Hepatocyte (in vitro differentiated cells): ENCODE results near the gene THSD4. TPM values are rescaled to one million over a fixed set of nuclear protein-coding genes. Genes with fewer than 3 reads are reported as not detected.

Source experiments
- DNase-seq: peaks from one replicate; pipeline ENCODE4 v3.0.0-alpha.2; 2016; ENCODE audit warnings: low spot score
- H2AFZ ChIP-seq: fragments of 200-600 bp; sonication (generic); 2 replicates; pipeline ENCODE4 v1.6.0; 2016; ENCODE audit warnings: antibody characterized with exemption, mild to moderate bottlenecking
- H3K27ac ChIP-seq: fragments of 200-600 bp; sonication (generic); 2 replicates; pipeline ENCODE4 v1.5.1; 2016; ENCODE audit warnings: mild to moderate bottlenecking
- H3K27me3 ChIP-seq: fragments of 200-600 bp; sonication (generic); 2 replicates; pipeline ENCODE4 v1.6.1; 2016
- H3K36me3 ChIP-seq: fragments of 200-600 bp; sonication (generic); replicated peaks from 2 replicates; pipeline ENCODE4 v1.5.1; 2016; ENCODE audit warnings: low read depth; ENCODE audit not compliant: insufficient read depth
- H3K4me1 ChIP-seq: fragments of 200-600 bp; sonication (generic); 2 replicates; pipeline ENCODE4 v1.5.1; 2016; ENCODE audit warnings: mild to moderate bottlenecking, moderate library complexity; ENCODE audit not compliant: insufficient read depth
- H3K4me2 ChIP-seq: fragments of 200-600 bp; sonication (generic); 2 replicates; pipeline ENCODE4 v1.6.0; 2016
- H3K4me3 ChIP-seq: fragments of 200-600 bp; sonication (generic); 2 replicates; pipeline ENCODE4 v1.5.1; 2016; ENCODE audit warnings: mild to moderate bottlenecking
- H3K79me2 ChIP-seq: fragments of 200-600 bp; sonication (generic); 2 replicates; pipeline ENCODE4 v1.6.0; 2017; ENCODE audit warnings: mild to moderate bottlenecking
- H3K9me2 ChIP-seq: fragments of 200-600 bp; sonication (generic); replicated peaks from 2 replicates; pipeline ENCODE4 v1.6.0; 2017; ENCODE audit warnings: mild to moderate bottlenecking; ENCODE audit not compliant: insufficient read depth
- H3K9me3 ChIP-seq: fragments of 200-600 bp; sonication (generic); 2 replicates; pipeline ENCODE4 v1.5.1; 2016; ENCODE audit warnings: low read depth, mild to moderate bottlenecking
- H4K20me1 ChIP-seq: fragments of 200-600 bp; sonication (generic); 2 replicates; pipeline ENCODE4 v1.6.0; 2016; ENCODE audit warnings: mild to moderate bottlenecking; ENCODE audit not compliant: insufficient read depth, poor library complexity, severe bottlenecking
- EZH2 ChIP-seq: fragments of 200-600 bp; sonication (generic); IDR thresholded peaks from 2 replicates; pipeline ENCODE4 v1.6.1; 2016; ENCODE audit warnings: antibody characterized with exemption, mild to moderate bottlenecking, borderline replicate concordance
- EZH2phosphoT487 ChIP-seq: fragments of 200-600 bp; sonication (generic); IDR thresholded peaks from one replicate; pipeline ENCODE4 v1.6.1; 2018; ENCODE audit warnings: antibody characterized with exemption, mild to moderate bottlenecking, low read depth, moderate library complexity; ENCODE audit not compliant: unreplicated experiment, severe bottlenecking
- WGBS: methylation state at CpG from one replicate; pipeline ENCODE4 v1.1.6; 2016; ENCODE audit warnings: low lambda C conversion rate; ENCODE audit errors: missing lambda C conversion rate; 5-methylcytosine and 5-hydroxymethylcytosine counted together
- polyA plus RNA-seq: library from polyadenylated mRNA; unstranded; fragments of >200 nt; fragmentation: Nextera tagmentation; extraction: Ambion mirVana; gene quantifications from 2 replicates; pipeline ENCODE4 v1.2.1, GENCODE V29; 2016
- total RNA-seq: library from RNA; depleted of rRNA; stranded (reverse); fragments of >200 nt; gene quantifications from 2 replicates; pipeline ENCODE4 v1.2.3, GENCODE V29; 2014
- TF ChIP-seq, protein P1 (sequence below): fragments of 200-600 bp; sonication (generic); IDR thresholded peaks from 2 replicates; pipeline ENCODE4 v1.5.1; 2016; ENCODE audit warnings: antibody characterized with exemption, mild to moderate bottlenecking; ENCODE audit not compliant: poor library complexity

The THSD4 gene
- total and polyA plus RNA-seq, 2 experiments from 2014 or later: 4.3 to 7.0 TPM

DNA sequence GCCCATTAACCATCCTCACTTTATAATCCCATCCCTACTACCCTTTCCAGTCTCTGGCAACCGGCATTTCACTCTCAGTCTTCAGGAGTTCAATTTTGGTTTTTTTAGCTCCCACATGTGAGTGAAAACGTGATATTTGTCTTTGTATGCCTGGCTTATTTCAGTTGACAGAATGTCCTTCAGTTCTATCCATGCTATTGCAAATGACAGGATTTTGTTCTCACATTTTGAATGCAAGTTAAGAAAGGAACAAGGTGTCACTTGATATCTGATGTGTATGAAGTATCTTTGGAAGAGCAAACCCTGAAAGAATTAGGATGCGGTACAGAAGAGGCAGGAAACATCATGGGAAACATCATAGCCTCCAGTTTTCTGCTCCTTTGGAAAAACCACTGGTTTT is 298.1 kb downstream of the THSD4 start:
- 81% methylated on average over 3 of the region's 3 CpGs for WGBS
- H3K27ac ChIP-seq: no peak overlapping the region

DNA sequence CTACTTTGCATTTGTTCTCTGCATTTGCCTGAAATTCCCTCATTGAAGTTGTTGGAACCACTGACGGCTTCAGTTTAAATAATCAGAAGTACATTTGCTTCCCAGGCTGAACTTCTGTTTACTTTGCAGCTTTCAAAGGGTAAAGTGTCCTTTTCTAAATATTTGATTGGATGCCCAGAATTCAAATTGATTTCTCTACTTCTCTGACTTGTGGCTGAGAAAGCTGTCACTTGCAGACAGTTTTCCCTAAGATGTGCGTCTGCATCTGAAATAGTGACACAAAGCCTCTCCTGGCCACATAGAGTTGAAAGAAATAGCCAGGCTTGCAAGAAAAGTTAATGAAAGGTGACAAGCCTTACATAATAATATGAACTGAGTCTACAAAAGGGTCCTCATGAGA is 299.6 kb downstream of the THSD4 start:
- Histone ChIP-seq H2AFZ (no peak overlapping the region), H3K4me2 (no peak overlapping the region), H3K27ac (no peak overlapping the region), H3K36me3 (no peaks in the 10 kb centered on the region), H3K9me2 (no peaks in the 10 kb centered on the region), H3K27me3 (no peaks in the 10 kb centered on the region), H3K4me1 (peaks cover 6% of the 10 kb centered on the region), H3K79me2 (no peaks in the 10 kb centered on the region), H3K9me3 (no peaks in the 10 kb centered on the region), H3K4me3 (no peak overlapping the region), H4K20me1 (no peaks in the 10 kb centered on the region)
- no peak for DNase-seq
- 52% methylated on average over 2 of the region's 2 CpGs for WGBS
- TF ChIP-seq EZH2 (no peak), EZH2phosphoT487 (no peak)
- TF ChIP-seq, protein P1, sequence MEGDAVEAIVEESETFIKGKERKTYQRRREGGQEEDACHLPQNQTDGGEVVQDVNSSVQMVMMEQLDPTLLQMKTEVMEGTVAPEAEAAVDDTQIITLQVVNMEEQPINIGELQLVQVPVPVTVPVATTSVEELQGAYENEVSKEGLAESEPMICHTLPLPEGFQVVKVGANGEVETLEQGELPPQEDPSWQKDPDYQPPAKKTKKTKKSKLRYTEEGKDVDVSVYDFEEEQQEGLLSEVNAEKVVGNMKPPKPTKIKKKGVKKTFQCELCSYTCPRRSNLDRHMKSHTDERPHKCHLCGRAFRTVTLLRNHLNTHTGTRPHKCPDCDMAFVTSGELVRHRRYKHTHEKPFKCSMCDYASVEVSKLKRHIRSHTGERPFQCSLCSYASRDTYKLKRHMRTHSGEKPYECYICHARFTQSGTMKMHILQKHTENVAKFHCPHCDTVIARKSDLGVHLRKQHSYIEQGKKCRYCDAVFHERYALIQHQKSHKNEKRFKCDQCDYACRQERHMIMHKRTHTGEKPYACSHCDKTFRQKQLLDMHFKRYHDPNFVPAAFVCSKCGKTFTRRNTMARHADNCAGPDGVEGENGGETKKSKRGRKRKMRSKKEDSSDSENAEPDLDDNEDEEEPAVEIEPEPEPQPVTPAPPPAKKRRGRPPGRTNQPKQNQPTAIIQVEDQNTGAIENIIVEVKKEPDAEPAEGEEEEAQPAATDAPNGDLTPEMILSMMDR: no peak

More for the DNA sequence above, 298.1 kb downstream of the THSD4 start:
- DNase-seq: no peak
- H3K9me3 ChIP-seq: no peaks in the 10 kb centered on the region
- H3K27me3 ChIP-seq: no peaks in the 10 kb centered on the region
- no peaks in the 10 kb centered on the region for H3K79me2 ChIP-seq
- H4K20me1 ChIP-seq: no peaks in the 10 kb centered on the region
- H3K9me2 ChIP-seq: no peaks in the 10 kb centered on the region
- H3K4me2 ChIP-seq: no peak overlapping the region
- no peak overlapping the region for H2AFZ ChIP-seq
- H3K4me1 ChIP-seq: peaks cover 6% of the 10 kb centered on the region
- no peak overlapping the region for H3K4me3 ChIP-seq
- H3K36me3 ChIP-seq: no peaks in the 10 kb centered on the region
- TF ChIP-seq, protein P1: no peak
- no peak for TF ChIP-seq EZH2phosphoT487
- TF ChIP-seq EZH2: no peak

DNA sequence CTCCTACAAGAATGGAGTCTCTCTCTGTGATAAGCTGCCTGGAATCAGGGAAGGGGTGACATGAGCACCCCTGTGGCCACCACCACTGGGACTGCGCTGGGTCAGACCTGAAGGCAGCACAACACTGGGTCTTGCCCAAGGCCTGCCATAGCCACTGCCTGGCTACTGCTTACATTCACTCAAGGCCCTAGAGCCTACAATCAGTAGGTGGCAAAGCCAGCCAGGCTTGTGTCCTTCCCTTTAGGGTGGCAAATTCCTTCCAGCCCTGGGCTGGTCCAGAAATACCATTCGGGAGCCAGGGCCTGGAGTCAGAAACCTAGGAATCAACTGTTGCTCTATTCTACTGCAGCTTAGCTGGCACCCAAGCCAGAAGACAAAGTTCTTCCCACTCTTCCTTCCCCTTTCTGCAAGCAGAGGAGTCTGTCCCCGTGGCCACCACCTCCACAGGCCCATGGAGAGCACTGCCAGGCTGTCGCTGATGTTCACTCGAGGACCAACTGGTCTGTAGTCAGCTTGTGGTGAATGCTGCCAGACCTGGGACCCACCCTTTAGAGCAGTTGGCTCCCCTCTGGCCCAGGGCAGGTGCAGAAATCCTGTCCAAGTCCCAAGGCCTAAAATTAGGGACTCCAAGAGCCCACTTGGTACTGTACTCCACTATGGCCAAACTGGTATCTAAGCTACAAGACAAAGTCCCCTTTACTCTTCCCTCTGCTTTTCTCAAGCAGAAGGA is 307.4 kb downstream of the THSD4 start:
- no peaks in the 10 kb centered on the region for H3K27me3 ChIP-seq
- TF ChIP-seq EZH2phosphoT487: no peak
- TF ChIP-seq, protein P1: no peak
- no peak for TF ChIP-seq EZH2
- H4K20me1 ChIP-seq: no peaks in the 10 kb centered on the region
- no peaks in the 10 kb centered on the region for H3K36me3 ChIP-seq
- no peak for DNase-seq
- no peak overlapping the region for H3K4me3 ChIP-seq
- no peak overlapping the region for H3K27ac ChIP-seq
- H3K4me2 ChIP-seq: no peak overlapping the region
- no peaks in the 10 kb centered on the region for H3K9me3 ChIP-seq
- no peaks in the 10 kb centered on the region for H3K79me2 ChIP-seq
- H3K9me2 ChIP-seq: no peaks in the 10 kb centered on the region
- H2AFZ ChIP-seq: no peak overlapping the region
- 94% methylated on average over 5 of the region's 5 CpGs for WGBS
- H3K4me1 ChIP-seq: no peaks in the 10 kb centered on the region
